Suprapubic skin (tissue), 4 donors: ENCODE data around the gene MUC5AC. TPM values are rescaled to one million over a fixed set of nuclear protein-coding genes. Genes with fewer than 3 reads are reported as not detected.

ENCODE experiments used
- DNase-seq, 2 donors: peaks; one replicate each; pipeline ENCODE4 v3.0.0-alpha.2; 2019; ENCODE audit warnings: low spot score in 2 of 2
- H3K27ac ChIP-seq: fragments of 200-600 bp; sonication (generic); one replicate; pipeline ENCODE4 v1.5.1; 2019
- H3K27me3 ChIP-seq: fragments of 200-600 bp; sonication (generic); one replicate; pipeline ENCODE4 v1.5.1; 2019
- H3K36me3 ChIP-seq: fragments of 200-600 bp; sonication (generic); one replicate; pipeline ENCODE4 v1.5.1; 2019
- H3K4me1 ChIP-seq: fragments of 200-600 bp; sonication (generic); one replicate; pipeline ENCODE4 v1.5.1; 2019
- H3K4me3 ChIP-seq: fragments of 200-600 bp; sonication (generic); one replicate; pipeline ENCODE4 v1.5.1; 2019; ENCODE audit warnings: mild to moderate bottlenecking
- H3K9me3 ChIP-seq: fragments of 200-600 bp; sonication (generic); one replicate; pipeline ENCODE4 v1.5.1; 2019
- EP300 ChIP-seq: sonication (generic); formaldehyde crosslinking; IDR thresholded peaks from one replicate; pipeline ENCODE4 v1.6.1; 2017; ENCODE audit warnings: antibody characterized with exemption
- POLR2A ChIP-seq, 2 donors: fragments of 450-650 bp; IDR thresholded peaks; one replicate each; pipeline ENCODE4 v1.6.1; 2017; ENCODE audit warnings: antibody characterized with exemption in 2 of 2, mild to moderate bottlenecking in 2 of 2, moderate library complexity in 2 of 2
- POLR2AphosphoS5 ChIP-seq, 3 donors: sonication (generic); formaldehyde crosslinking; IDR thresholded peaks; one replicate each; pipeline ENCODE4 v1.6.1; 2017; ENCODE audit warnings: antibody characterized with exemption in 3 of 3
- WGBS: methylation state at CpG from one replicate; pipeline ENCODE4 v1.1.5; 2018; 5-methylcytosine and 5-hydroxymethylcytosine counted together
- total RNA-seq, 4 donors: library from RNA; depleted of rRNA; stranded (reverse); fragments of >200 nt; gene quantifications; one replicate each; pipeline ENCODE4 v1.1.0, GENCODE V29; 2016
- TF ChIP-seq, protein P1 (sequence below), 2 donors: fragments of 200-600 bp in 1 of 2; fragments of 450-650 bp in 1 of 2; sonication (generic) in 1 of 2; IDR thresholded peaks; one replicate each; pipeline ENCODE4 v1.5.1; 2016 to 2019; ENCODE audit warnings: antibody characterized with exemption in 2 of 2, mild to moderate bottlenecking in 1 of 2, moderate library complexity in 1 of 2

Gene MUC5AC
- total RNA-seq, 4 donors from 2014 or later: not detected

GRCh38 chr11:1198561-1199240, 40.9 kb downstream of the MUC5AC start:
- Histone ChIP-seq H3K27me3 (peaks cover 79% of the 10 kb centered on the region), H3K9me3 (no peaks in the 10 kb centered on the region), H3K27ac (no peak overlapping the region), H3K4me3 (no peak overlapping the region), H3K4me1 (peaks cover 21% of the 10 kb centered on the region), H3K36me3 (no peaks in the 10 kb centered on the region)
- TF ChIP-seq, protein P1, sequence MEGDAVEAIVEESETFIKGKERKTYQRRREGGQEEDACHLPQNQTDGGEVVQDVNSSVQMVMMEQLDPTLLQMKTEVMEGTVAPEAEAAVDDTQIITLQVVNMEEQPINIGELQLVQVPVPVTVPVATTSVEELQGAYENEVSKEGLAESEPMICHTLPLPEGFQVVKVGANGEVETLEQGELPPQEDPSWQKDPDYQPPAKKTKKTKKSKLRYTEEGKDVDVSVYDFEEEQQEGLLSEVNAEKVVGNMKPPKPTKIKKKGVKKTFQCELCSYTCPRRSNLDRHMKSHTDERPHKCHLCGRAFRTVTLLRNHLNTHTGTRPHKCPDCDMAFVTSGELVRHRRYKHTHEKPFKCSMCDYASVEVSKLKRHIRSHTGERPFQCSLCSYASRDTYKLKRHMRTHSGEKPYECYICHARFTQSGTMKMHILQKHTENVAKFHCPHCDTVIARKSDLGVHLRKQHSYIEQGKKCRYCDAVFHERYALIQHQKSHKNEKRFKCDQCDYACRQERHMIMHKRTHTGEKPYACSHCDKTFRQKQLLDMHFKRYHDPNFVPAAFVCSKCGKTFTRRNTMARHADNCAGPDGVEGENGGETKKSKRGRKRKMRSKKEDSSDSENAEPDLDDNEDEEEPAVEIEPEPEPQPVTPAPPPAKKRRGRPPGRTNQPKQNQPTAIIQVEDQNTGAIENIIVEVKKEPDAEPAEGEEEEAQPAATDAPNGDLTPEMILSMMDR (IDR thresholded peaks at IDR 0.05): no peak
- TF ChIP-seq POLR2A (IDR thresholded peaks at IDR 0.05) (no peak), EP300 (no peak), POLR2AphosphoS5 (IDR thresholded peaks at IDR 0.05) (no peak)
- 93% methylated on average over 3 of the region's 26 CpGs for WGBS
- DNase-seq: peak; percentile 60 to 76

GRCh38 chr11:1199241-1199750, 41.5 kb downstream of the MUC5AC start:
- Histone ChIP-seq H3K27me3 (peaks cover 85% of the 10 kb centered on the region), H3K27ac (no peak overlapping the region), H3K36me3 (no peaks in the 10 kb centered on the region), H3K4me1 (peaks cover 21% of the 10 kb centered on the region), H3K9me3 (no peaks in the 10 kb centered on the region), H3K4me3 (no peak overlapping the region)
- WGBS: 33% methylated on average over 3 of the region's 27 CpGs
- peak; percentile 49 to 54 for DNase-seq
- TF ChIP-seq EP300: no peak
- TF ChIP-seq POLR2A (IDR thresholded peaks at IDR 0.05): no peak
- TF ChIP-seq, protein P1 (IDR thresholded peaks at IDR 0.05): no peak
- no peak for TF ChIP-seq POLR2AphosphoS5 (IDR thresholded peaks at IDR 0.05)

DNA sequence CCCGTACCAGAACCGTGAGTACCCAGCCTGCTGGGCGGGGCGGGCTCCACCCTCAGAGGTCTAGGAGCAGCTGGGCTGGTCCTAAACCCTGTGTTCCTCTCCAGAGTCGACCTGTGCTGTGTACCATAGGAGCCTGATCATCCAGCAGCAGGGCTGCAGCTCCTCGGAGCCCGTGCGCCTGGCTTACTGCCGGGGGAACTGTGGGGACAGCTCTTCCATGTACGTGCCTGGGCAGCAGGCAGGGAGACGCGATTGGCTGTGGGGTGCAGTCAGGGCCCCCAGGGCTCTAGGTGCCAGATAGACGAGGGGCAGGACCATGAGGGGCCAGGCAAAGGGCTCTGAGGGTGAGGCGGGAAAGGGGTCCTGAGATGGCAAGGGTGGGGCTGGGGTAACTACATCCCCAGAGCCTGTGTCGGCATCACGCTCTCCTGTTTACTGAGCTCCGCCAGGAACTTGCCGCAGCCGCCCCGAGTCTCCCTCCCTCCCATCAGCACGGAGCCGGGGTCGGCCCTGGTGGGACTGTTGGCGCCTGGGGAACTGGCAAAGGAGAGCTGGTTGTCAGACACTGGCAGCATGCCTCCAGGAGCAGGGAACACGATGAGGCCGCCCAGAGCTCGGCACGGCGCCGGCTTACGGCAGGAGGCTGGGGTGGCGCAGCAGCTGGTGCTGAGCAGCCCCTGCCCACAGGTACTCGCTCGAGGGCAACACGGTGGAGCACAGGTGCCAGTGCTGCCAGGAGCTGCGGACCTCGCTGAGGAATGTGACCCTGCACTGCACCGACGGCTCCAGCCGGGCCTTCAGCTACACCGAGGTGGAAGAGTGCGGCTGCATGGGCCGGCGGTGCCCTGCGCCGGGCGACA, 42.2 kb downstream of the MUC5AC start:
- no peaks in the 10 kb centered on the region for H3K9me3 ChIP-seq
- H3K27ac ChIP-seq: no peak overlapping the region
- DNase-seq: peak; percentile 49 to 75
- H3K4me1 ChIP-seq: peaks cover 21% of the 10 kb centered on the region
- H3K4me3 ChIP-seq: no peak overlapping the region
- no peaks in the 10 kb centered on the region for H3K36me3 ChIP-seq
- H3K27me3 ChIP-seq: peaks cover 92% of the 10 kb centered on the region
- 29% methylated on average over 25 of the region's 47 CpGs for WGBS
- no peak for TF ChIP-seq POLR2AphosphoS5 (IDR thresholded peaks at IDR 0.05)
- TF ChIP-seq POLR2A (IDR thresholded peaks at IDR 0.05): no peak
- TF ChIP-seq EP300: no peak
- TF ChIP-seq, protein P1 (IDR thresholded peaks at IDR 0.05): no peak

GRCh38 chr11:1200611-1201191, 42.9 kb downstream of the MUC5AC start:
- WGBS: 63% methylated on average over 11 of the region's 16 CpGs
- Histone ChIP-seq H3K27ac (no peak overlapping the region), H3K4me3 (no peak overlapping the region), H3K36me3 (no peaks in the 10 kb centered on the region), H3K9me3 (no peaks in the 10 kb centered on the region), H3K27me3 (peaks cover 90% of the 10 kb centered on the region), H3K4me1 (peaks cover 21% of the 10 kb centered on the region)
- peak; percentile 44 to 62 for DNase-seq
- TF ChIP-seq POLR2A (IDR thresholded peaks at IDR 0.05) (no peak), POLR2AphosphoS5 (IDR thresholded peaks at IDR 0.05) (no peak), EP300 (no peak)
- TF ChIP-seq, protein P1 (IDR thresholded peaks at IDR 0.05): no peak
